ENCODE measurements around the gene SLC7A9.
"Not testable (repeated sequence)": the region's sequence is repeated elsewhere in the genome, so short reads cannot be mapped to it uniquely, and the experiment has no call there.

DNA sequence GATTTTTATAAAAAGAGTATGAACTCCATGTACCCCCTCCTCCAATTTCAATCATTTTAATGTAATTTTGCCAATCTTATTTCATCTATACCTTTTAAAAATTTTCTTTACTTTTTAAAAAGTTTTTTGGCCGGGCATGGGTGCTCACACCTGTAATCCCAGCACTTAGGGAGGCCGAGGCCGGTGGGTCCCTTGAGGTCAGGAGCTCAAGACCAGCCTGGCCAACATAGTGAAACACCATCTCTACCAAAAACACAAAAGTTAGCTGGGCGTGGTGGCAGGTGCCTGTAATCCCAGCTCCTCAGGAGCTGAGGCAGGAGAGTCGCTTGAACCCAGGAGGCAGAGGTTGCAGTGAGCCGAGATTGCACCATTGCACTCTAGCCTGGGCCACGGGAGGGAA, 36.2 kb downstream of the SLC7A9 start:
- TF ChIP-seq EZH2 (IDR thresholded peaks at IDR 0.05; ENCODE audit: borderline replicate concordance, control insufficient read depth, low read depth, low read length); GABPA (IDR thresholded peaks at IDR 0.05; ENCODE audit: low read depth); ETV6 (conservative IDR thresholded peaks at IDR 0.05 in 1 of 2, IDR thresholded peaks at IDR 0.05 in 1 of 2; ENCODE audit: borderline replicate concordance in 1 of 2, low read depth in 1 of 2); CEBPB (IDR thresholded peaks at IDR 0.05; ENCODE audit: borderline replicate concordance in 1 of 2, low read depth in 2 of 2, low read length in 2 of 2); NFIC (IDR thresholded peaks at IDR 0.05; ENCODE audit: low read depth, low read length); RCOR1 (conservative IDR thresholded peaks at IDR 0.05; ENCODE audit: low read depth, low read length); NRF1 (conservative IDR thresholded peaks at IDR 0.05; ENCODE audit: low read depth, low read length); ELK1 (IDR thresholded peaks at IDR 0.05; ENCODE audit: low read depth, low read length); SRF (IDR thresholded peaks at IDR 0.05; ENCODE audit: low read depth in 2 of 2, low read length in 2 of 2); NR2C1 (IDR thresholded peaks at IDR 0.05): not testable (repeated sequence)
- TF ChIP-seq, protein P1, sequence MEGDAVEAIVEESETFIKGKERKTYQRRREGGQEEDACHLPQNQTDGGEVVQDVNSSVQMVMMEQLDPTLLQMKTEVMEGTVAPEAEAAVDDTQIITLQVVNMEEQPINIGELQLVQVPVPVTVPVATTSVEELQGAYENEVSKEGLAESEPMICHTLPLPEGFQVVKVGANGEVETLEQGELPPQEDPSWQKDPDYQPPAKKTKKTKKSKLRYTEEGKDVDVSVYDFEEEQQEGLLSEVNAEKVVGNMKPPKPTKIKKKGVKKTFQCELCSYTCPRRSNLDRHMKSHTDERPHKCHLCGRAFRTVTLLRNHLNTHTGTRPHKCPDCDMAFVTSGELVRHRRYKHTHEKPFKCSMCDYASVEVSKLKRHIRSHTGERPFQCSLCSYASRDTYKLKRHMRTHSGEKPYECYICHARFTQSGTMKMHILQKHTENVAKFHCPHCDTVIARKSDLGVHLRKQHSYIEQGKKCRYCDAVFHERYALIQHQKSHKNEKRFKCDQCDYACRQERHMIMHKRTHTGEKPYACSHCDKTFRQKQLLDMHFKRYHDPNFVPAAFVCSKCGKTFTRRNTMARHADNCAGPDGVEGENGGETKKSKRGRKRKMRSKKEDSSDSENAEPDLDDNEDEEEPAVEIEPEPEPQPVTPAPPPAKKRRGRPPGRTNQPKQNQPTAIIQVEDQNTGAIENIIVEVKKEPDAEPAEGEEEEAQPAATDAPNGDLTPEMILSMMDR (IDR thresholded peaks at IDR 0.05 in 2 of 3, conservative IDR thresholded peaks at IDR 0.05 in 1 of 3; ENCODE audit: control insufficient read depth in 2 of 3, extremely low read depth in 1 of 3, insufficient read depth in 1 of 3, low read depth in 3 of 3, low read length in 3 of 3): not testable (repeated sequence)
